Measurements from ENCODE around the gene ITPR2. TPM values are rescaled to one million over a fixed set of nuclear protein-coding genes. Genes with fewer than 3 reads are reported as not detected.

The ITPR2 gene
- total and polyA plus RNA-seq, 2 donors = 8.8 to 34.0 TPM

DNA sequence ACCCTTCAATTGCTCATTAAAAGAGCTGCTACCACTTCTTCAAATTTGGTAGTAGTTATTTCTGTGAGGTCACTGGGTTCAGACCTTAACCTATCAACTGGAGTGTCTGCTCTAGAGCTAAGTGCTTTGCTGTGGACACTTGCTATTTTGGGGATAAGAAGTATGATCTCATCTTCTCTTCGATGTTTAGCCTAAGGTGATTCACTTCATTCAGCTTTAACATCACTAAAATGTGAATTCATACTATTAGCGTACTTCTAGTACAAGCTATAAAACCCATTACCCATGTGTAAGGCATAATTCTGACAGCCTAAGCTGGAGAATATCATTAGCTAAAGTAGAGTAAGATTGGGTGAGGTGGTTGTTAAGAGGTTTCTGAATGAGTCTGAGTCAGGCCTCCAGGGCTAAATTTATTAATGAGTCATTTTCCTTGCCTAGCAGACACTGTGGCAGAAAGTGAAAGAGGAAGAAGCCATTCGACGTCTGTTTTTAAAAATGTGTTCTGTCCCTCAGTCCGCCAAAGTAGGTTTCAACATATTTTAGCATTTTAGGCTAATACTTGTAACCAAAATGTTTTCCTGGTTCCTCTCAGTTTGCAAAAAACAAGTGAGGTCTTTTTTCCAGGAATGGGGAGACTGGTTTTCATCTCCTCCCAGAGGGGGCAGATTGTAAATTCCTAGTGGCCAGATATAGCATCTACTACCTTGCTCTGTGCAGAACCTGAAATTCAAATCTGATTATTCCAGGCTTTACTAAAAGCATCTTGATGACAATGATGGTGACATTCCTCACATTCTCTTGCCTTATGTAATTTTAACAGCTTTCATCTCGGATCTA, 534.0 kb downstream of the ITPR2 start:
- Histone ChIP-seq H3K4me3 (ENCODE audit: low read length in 2 of 2) (no peak overlapping the region), H3K27me3 (ENCODE audit: control insufficient read depth in 2 of 2, insufficient read depth in 1 of 2, low read length in 1 of 2) (no peaks in the 10 kb centered on the region), H3K4me1 (ENCODE audit: control insufficient read depth in 2 of 2, insufficient read depth in 2 of 2, low read length in 2 of 2) (no peaks in the 10 kb centered on the region), H3K9me3 (ENCODE audit: control insufficient read depth in 2 of 2, insufficient read depth in 1 of 2, low read length in 1 of 2) (no peaks in the 10 kb centered on the region), H3K36me3 (ENCODE audit: control insufficient read depth in 2 of 2, insufficient read depth in 2 of 2, low read length in 1 of 2) (no peaks in the 10 kb centered on the region), H3K27ac (ENCODE audit: low read depth in 1 of 2, low read length in 1 of 2) (no peak overlapping the region)
- WGBS = 49% methylated on average over 6 of the region's 6 CpGs
- DNase-seq (ENCODE audit: low read depth in 6 of 9, low spot score in 9 of 9) = peak in 1 of 9 donors; percentile 43

DNA sequence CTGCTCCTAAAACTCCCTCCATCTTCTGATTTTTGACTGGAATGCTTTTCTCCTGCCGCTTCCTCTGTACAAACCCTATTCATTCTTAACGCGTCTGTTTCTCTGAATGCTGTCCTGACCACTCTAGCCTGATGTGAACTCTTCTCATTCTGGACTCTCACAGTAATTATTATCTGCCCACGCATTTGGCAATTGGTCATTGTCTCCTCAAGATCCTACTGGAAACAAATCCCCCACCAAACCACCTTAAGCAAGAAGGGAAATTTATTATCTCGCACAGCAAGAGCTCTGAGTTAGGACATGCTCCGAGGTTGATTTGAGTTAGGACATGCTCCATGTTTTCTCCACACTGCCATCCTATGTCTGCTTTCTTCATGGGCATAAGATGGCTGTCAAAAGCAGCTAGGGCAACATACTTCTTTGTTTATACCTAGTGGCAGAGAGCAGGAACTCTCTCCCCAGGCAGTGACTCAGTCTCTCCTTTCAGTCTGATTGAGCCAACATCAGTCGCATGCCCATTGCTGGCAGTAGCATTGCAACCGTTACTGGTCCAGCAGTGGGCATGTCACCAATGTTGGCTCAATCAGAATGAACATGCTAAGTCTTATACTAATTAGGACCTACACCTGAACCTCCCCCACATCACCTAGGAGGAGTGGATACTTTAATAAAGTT, 535.5 kb downstream of the ITPR2 start:
- Histone ChIP-seq H3K36me3 (ENCODE audit: control insufficient read depth in 2 of 2, insufficient read depth in 2 of 2, low read length in 1 of 2) (no peaks in the 10 kb centered on the region), H3K27ac (ENCODE audit: low read depth in 1 of 2, low read length in 1 of 2) (no peak overlapping the region), H3K4me1 (ENCODE audit: control insufficient read depth in 2 of 2, insufficient read depth in 2 of 2, low read length in 2 of 2) (no peaks in the 10 kb centered on the region), H3K4me3 (ENCODE audit: low read length in 2 of 2) (no peak overlapping the region), H3K9me3 (ENCODE audit: control insufficient read depth in 2 of 2, insufficient read depth in 1 of 2, low read length in 1 of 2) (no peaks in the 10 kb centered on the region), H3K27me3 (ENCODE audit: control insufficient read depth in 2 of 2, insufficient read depth in 1 of 2, low read length in 1 of 2) (no peaks in the 10 kb centered on the region)
- 98% methylated on average over 8 of the region's 8 CpGs for WGBS
- no peak for DNase-seq (ENCODE audit: low read depth in 6 of 9, low spot score in 9 of 9)

DNA sequence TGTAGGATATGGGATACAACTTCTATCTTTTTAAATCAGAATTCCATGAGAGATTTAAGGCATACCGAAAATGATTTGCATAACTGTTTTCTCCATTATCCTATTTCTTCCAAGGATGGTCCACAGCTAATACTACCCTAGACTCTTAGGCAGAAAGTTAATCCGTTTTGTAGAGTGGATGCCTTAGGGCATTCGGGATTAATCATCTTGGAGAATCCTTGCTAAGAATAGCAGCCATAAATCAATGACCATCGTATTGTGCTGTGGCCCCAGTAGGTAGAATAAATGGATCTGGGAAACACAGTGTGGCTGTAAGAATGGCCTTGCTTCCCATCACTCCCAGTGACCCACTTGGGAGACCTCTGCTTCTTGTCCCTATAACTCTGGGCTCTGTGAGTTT, 538.0 kb downstream of the ITPR2 start:
- Histone ChIP-seq H3K36me3 (ENCODE audit: control insufficient read depth in 2 of 2, insufficient read depth in 2 of 2, low read length in 1 of 2) (no peaks in the 10 kb centered on the region), H3K27ac (ENCODE audit: low read depth in 1 of 2, low read length in 1 of 2) (no peak overlapping the region), H3K4me1 (ENCODE audit: control insufficient read depth in 2 of 2, insufficient read depth in 2 of 2, low read length in 2 of 2) (no peaks in the 10 kb centered on the region), H3K4me3 (ENCODE audit: low read length in 2 of 2) (no peak overlapping the region), H3K9me3 (ENCODE audit: control insufficient read depth in 2 of 2, insufficient read depth in 1 of 2, low read length in 1 of 2) (no peaks in the 10 kb centered on the region), H3K27me3 (ENCODE audit: control insufficient read depth in 2 of 2, insufficient read depth in 1 of 2, low read length in 1 of 2) (no peaks in the 10 kb centered on the region)
- DNase-seq (ENCODE audit: low read depth in 6 of 9, low spot score in 9 of 9) = no peak
- 98% methylated on average over 4 of the region's 4 CpGs for WGBS

DNA sequence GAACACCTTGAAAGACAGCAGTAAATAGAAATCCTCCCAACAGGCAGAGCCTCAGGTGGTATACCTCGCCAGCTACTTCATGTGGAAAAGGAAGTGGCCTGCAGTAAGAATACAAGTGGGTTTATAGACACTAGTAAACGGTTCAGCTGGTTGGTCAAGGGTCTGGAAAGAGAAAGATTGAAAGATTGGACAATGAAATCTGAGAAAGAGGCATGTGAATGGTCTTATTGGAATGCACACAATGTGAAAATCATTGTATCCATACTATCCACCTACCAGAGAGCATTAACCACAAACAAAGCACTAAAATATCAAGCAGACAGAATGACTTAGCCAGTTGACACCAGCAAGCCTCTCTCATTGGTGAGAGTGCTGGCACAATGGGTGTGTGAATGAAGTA, 539.4 kb downstream of the ITPR2 start:
- DNase-seq (ENCODE audit: low read depth in 6 of 9, low spot score in 9 of 9) = no peak
- Histone ChIP-seq H3K9me3 (ENCODE audit: control insufficient read depth in 2 of 2, insufficient read depth in 1 of 2, low read length in 1 of 2) (no peaks in the 10 kb centered on the region), H3K4me1 (ENCODE audit: control insufficient read depth in 2 of 2, insufficient read depth in 2 of 2, low read length in 2 of 2) (no peaks in the 10 kb centered on the region), H3K4me3 (ENCODE audit: low read length in 2 of 2) (no peak overlapping the region), H3K27ac (ENCODE audit: low read depth in 1 of 2, low read length in 1 of 2) (no peak overlapping the region), H3K36me3 (ENCODE audit: control insufficient read depth in 2 of 2, insufficient read depth in 2 of 2, low read length in 1 of 2) (no peaks in the 10 kb centered on the region), H3K27me3 (ENCODE audit: control insufficient read depth in 2 of 2, insufficient read depth in 1 of 2, low read length in 1 of 2) (no peaks in the 10 kb centered on the region)
- WGBS = 78% methylated on average over 2 of the region's 2 CpGs

DNA sequence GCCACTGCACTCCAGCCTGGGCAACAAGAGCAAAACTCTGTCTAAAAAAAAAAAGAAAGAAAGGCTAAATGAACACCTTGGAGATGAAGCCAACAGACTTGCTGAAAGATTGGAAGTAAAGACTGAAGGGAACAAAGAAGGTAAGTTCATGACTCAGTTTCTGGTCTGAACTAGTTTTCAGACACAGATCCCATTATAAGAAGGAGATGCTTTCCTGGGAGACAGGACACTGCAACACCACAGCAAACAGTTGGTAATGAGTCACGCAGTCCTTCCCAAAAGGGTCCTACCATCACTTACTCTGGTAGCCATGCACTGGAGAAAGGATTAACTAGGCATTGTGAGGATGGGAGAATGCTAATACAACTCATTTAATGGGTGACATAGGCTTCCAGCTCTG, 540.4 kb downstream of the ITPR2 start:
- Histone ChIP-seq H3K27me3 (ENCODE audit: control insufficient read depth in 2 of 2, insufficient read depth in 1 of 2, low read length in 1 of 2) (no peaks in the 10 kb centered on the region), H3K36me3 (ENCODE audit: control insufficient read depth in 2 of 2, insufficient read depth in 2 of 2, low read length in 1 of 2) (no peaks in the 10 kb centered on the region), H3K4me1 (ENCODE audit: control insufficient read depth in 2 of 2, insufficient read depth in 2 of 2, low read length in 2 of 2) (peaks cover 0 to 6% of the 10 kb centered on the region in 2 donors), H3K27ac (ENCODE audit: low read depth in 1 of 2, low read length in 1 of 2) (no peak overlapping the region), H3K4me3 (ENCODE audit: low read length in 2 of 2) (no peak overlapping the region), H3K9me3 (ENCODE audit: control insufficient read depth in 2 of 2, insufficient read depth in 1 of 2, low read length in 1 of 2) (no peaks in the 10 kb centered on the region)
- WGBS = 96% methylated on average over 1 of the region's 1 CpG
- no peak for DNase-seq (ENCODE audit: low read depth in 6 of 9, low spot score in 9 of 9)

- Histone ChIP-seq H3K4me3 (ENCODE audit: low read length in 2 of 2) (no peak overlapping the region), H3K36me3 (ENCODE audit: control insufficient read depth in 2 of 2, insufficient read depth in 2 of 2, low read length in 1 of 2) (no peaks in the 10 kb centered on the region), H3K4me1 (ENCODE audit: control insufficient read depth in 2 of 2, insufficient read depth in 2 of 2, low read length in 2 of 2) (peaks cover 0 to 9% of the 10 kb centered on the region in 2 donors), H3K9me3 (ENCODE audit: control insufficient read depth in 2 of 2, insufficient read depth in 1 of 2, low read length in 1 of 2) (peaks cover 0 to 5% of the 10 kb centered on the region in 2 donors), H3K27ac (ENCODE audit: low read depth in 1 of 2, low read length in 1 of 2) (no peak overlapping the region), H3K27me3 (ENCODE audit: control insufficient read depth in 2 of 2, insufficient read depth in 1 of 2, low read length in 1 of 2) (no peaks in the 10 kb centered on the region)
- WGBS = 92% methylated on average over 2 of the region's 2 CpGs
- DNase-seq (ENCODE audit: low read depth in 6 of 9, low spot score in 9 of 9) = no peak
Measured at GRCh38 chr12:26290565-26290964, 542.4 kb downstream of the ITPR2 start.

DNA sequence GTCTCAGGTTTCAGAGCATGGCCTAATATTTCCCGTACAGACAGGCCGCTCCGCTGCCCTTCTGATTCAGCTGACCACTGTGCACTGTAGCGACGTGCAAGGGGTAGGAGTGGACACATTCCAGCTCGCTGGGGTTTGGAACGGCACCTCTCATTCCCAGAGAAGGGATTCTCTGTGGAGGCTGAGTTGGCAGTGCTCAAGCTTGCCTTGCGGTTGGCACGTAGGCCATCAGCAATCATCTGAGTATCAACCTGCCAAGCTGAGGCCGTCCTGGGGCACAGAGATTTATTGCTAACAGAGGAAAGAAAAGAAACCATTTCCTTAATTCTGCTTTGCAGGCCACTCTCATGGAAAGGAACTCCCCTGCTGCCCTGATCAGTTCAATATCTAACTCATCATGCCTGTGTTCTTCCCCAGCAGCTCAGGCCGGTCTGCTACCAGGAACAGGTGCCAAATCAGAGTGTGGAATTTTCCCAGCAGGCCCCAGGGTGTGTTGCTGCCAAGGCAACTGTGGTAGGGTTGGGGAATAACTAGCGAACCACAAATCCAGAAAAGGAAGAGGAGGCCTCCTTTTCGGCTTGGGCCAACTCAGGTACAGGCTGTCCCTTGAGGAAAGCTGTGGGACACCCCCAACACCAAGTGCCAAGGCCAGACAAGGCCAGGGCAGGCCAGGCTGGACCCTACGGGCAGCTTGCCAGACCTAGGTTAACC, 545.2 kb downstream of the ITPR2 start:
- Histone ChIP-seq H3K27ac (ENCODE audit: low read depth in 1 of 2, low read length in 1 of 2) (peak overlapping the region in 1 of 2 donors; percentile 59), H3K36me3 (ENCODE audit: control insufficient read depth in 2 of 2, insufficient read depth in 2 of 2, low read length in 1 of 2) (no peaks in the 10 kb centered on the region), H3K9me3 (ENCODE audit: control insufficient read depth in 2 of 2, insufficient read depth in 1 of 2, low read length in 1 of 2) (peaks cover 0 to 5% of the 10 kb centered on the region in 2 donors), H3K4me1 (ENCODE audit: control insufficient read depth in 2 of 2, insufficient read depth in 2 of 2, low read length in 2 of 2) (peaks cover 0 to 9% of the 10 kb centered on the region in 2 donors), H3K4me3 (ENCODE audit: low read length in 2 of 2) (no peak overlapping the region), H3K27me3 (ENCODE audit: control insufficient read depth in 2 of 2, insufficient read depth in 1 of 2, low read length in 1 of 2) (no peaks in the 10 kb centered on the region)
- WGBS = 85% methylated on average over 14 of the region's 14 CpGs
- no peak for DNase-seq (ENCODE audit: low read depth in 6 of 9, low spot score in 9 of 9)

Measured in thymus (tissue), 11 donors.